Measurements from ENCODE around the gene LRMDA. TPM values are rescaled to one million over a fixed set of nuclear protein-coding genes. Genes with fewer than 3 reads are reported as not detected.

LRMDA gene
- total RNA-seq, 4 donors from 2014 or later = 0.76 to 6.4 (median 1.3) TPM

DNA sequence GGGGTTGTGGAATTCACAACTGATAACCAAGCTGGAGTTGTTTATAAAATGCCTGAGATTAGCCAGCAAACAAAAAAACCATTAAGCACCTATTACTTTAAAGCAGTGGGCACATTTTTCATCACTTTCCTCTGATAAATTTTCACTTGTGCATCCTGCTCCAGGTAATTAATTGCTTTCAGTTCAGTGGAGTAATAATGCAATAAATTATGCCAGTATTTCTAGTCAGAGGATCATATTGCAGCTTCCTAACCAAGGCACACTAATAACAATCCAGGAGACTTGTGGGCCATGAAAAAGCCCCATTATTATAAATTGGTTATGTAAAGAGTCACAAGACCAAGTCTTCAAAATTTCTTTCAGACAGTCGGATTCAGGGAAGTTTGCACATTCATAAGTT lies 193.2 kb downstream of the LRMDA start:
- intact Hi-C loops (cut with DNase I; ENCODE audit: low total_unique reads) = no loop called here
- TF ChIP-seq, protein P1, sequence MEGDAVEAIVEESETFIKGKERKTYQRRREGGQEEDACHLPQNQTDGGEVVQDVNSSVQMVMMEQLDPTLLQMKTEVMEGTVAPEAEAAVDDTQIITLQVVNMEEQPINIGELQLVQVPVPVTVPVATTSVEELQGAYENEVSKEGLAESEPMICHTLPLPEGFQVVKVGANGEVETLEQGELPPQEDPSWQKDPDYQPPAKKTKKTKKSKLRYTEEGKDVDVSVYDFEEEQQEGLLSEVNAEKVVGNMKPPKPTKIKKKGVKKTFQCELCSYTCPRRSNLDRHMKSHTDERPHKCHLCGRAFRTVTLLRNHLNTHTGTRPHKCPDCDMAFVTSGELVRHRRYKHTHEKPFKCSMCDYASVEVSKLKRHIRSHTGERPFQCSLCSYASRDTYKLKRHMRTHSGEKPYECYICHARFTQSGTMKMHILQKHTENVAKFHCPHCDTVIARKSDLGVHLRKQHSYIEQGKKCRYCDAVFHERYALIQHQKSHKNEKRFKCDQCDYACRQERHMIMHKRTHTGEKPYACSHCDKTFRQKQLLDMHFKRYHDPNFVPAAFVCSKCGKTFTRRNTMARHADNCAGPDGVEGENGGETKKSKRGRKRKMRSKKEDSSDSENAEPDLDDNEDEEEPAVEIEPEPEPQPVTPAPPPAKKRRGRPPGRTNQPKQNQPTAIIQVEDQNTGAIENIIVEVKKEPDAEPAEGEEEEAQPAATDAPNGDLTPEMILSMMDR (IDR thresholded peaks at IDR 0.05) = no peak
- no peak for TF ChIP-seq POLR2A (IDR thresholded peaks at IDR 0.05)
- WGBS, 2 donors = 69 to 73% methylated on average over 1 of the region's 1 CpG
- no peak overlapping the region for H3K4me3 ChIP-seq (ENCODE audit: low read depth, poor library complexity, severe bottlenecking)
- no peak for DNase-seq (ENCODE audit: low spot score in 2 of 2)

DNA sequence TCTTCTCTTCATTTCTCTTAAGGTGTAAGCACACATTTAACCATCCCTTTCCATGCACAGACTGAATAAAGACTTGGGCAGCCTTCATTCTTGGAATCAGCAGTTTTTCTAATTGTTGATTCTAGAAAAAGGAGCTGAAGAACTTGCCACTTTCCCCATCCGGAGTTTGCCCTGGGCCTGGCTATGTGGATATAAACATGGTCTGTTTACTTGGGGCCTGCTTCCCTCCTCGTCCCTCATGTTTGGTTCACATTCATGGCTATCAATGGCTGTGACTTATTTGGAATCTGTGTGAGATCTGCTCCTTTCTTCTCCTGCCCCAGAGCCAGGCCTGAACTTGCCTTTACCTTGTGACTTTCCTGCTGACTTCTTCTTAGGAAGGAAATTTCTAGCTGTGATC lies 199.3 kb downstream of the LRMDA start:
- intact Hi-C loops (cut with DNase I; ENCODE audit: low total_unique reads) = no loop called here
- TF ChIP-seq POLR2A (IDR thresholded peaks at IDR 0.05) = no peak
- TF ChIP-seq, protein P1 (IDR thresholded peaks at IDR 0.05) = no peak
- 82 to 90% methylated on average over 2 of the region's 2 CpGs for WGBS, 2 donors

DNA sequence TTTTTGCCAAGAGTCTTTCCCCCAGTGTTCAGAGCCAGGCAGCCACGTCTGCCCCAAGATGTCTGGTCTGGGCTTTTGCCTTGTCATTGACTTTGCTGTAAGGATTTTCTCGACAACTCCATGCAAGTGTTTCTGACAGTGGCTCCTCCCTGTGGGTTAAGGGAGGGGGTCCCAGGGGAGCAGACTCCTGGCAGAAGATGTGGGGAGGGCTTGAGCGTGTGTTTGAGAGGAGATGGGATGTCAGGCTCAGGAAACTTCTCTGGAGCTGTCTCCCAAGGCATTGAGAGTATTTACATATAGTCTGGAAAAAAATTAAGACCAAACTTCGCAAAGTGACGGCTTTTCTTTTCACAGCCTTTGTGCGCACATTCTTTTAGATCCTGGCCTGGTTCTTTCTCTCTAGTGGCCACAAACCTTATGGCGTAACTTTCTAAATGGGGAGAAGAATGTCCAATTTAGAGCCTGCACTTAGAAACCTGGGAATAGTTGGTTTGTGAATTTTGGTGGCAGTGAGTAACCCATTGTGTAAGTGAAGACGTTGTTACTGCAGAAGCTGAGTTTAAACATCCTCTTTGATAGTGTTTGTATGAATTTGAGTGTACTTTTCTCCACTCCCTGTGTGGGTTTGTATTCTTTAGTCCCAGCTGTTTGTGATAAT lies 201.5 kb downstream of the LRMDA start:
- no peak for DNase-seq (ENCODE audit: low spot score in 2 of 2)
- intact Hi-C loops (cut with DNase I; ENCODE audit: low total_unique reads) = no loop called here
- H3K4me3 ChIP-seq (ENCODE audit: low read depth, poor library complexity, severe bottlenecking) = no peak overlapping the region
- TF ChIP-seq POLR2A (IDR thresholded peaks at IDR 0.05) = no peak
- TF ChIP-seq, protein P1 (IDR thresholded peaks at IDR 0.05) = no peak
- 54 to 71% methylated on average over 8 of the region's 8 CpGs for WGBS, 2 donors

More for the DNA sequence above, 199.3 kb downstream of the LRMDA start:
- no peak overlapping the region for H3K4me3 ChIP-seq (ENCODE audit: low read depth, poor library complexity, severe bottlenecking)
- DNase-seq (ENCODE audit: low spot score in 2 of 2) = no peak

DNA sequence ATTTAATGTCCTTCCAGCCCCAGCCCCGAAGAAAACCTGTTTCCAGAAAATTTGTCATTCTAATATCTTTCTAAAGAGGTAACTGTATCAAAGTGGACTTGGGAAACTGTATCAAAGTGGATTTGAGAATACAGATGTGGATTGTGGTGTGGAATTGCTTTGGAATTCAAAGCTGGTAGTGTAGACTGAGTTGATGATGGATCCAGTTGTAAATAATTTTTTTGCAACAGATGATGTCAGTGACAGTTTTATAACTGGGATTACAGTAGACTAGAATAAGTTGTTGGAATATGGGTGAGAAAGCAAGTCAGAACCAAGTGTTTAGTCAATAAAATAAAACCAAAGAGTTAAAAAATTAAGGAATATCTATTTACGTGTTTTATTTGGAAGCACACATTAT lies 202.1 kb downstream of the LRMDA start:
- H3K4me3 ChIP-seq (ENCODE audit: low read depth, poor library complexity, severe bottlenecking) = no peak overlapping the region
- TF ChIP-seq, protein P1 (IDR thresholded peaks at IDR 0.05) = no peak
- no peak for TF ChIP-seq POLR2A (IDR thresholded peaks at IDR 0.05)
- 74 to 77% methylated on average over 2 of the region's 2 CpGs for WGBS, 2 donors
- intact Hi-C loops (cut with DNase I; ENCODE audit: low total_unique reads) = no loop called here
- DNase-seq (ENCODE audit: low spot score in 2 of 2) = no peak

DNA sequence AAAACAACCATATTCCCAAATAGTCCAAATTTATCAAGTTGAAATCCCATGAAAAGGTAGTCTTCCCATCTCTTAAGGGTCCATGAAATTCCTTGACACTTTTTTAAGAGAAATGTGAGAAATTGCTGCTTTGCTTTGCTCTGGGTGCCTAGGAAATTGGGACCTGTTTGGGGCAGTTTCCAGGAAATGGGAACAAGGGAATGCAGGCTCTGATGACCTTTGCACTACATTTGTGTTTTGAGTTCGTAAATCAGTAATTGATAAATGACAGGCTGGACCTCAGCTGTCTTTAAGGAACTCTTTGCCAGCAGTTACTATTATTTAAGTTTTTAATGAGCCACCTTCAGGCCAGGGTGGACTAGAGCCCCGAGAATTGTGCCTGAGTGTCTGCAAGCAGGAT lies 203.5 kb downstream of the LRMDA start:
- TF ChIP-seq, protein P1 (IDR thresholded peaks at IDR 0.05) = no peak
- no peak for TF ChIP-seq POLR2A (IDR thresholded peaks at IDR 0.05)
- DNase-seq (ENCODE audit: low spot score in 2 of 2) = no peak
- intact Hi-C loops (cut with DNase I; ENCODE audit: low total_unique reads) = no loop called here
- 86 to 87% methylated on average over 2 of the region's 2 CpGs for WGBS, 2 donors
- no peak overlapping the region for H3K4me3 ChIP-seq (ENCODE audit: low read depth, poor library complexity, severe bottlenecking)

DNA sequence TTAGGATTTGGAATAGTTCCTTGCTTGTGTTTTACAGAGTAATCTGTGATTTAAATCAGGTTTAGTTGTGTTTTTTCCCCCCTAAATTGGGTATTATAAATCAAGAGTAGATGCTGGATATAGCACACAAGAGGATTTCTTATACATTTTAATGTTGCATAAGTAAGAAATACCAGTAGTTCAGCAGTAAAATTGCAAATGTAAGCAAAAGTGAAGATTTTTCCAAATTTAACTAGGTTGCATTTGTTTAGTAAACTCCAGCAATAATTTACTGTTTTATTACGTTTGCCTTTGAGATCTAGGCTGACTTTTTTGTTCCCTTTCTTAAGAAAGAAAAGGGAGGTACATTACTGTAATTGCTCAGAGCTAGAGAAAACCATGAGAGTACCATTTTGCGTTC lies 207.3 kb downstream of the LRMDA start:
- no peak for DNase-seq (ENCODE audit: low spot score in 2 of 2)
- intact Hi-C loops (cut with DNase I; ENCODE audit: low total_unique reads) = no loop called here
- no peak overlapping the region for H3K4me3 ChIP-seq (ENCODE audit: low read depth, poor library complexity, severe bottlenecking)
- no peak for TF ChIP-seq POLR2A (IDR thresholded peaks at IDR 0.05)
- TF ChIP-seq, protein P1 (IDR thresholded peaks at IDR 0.05) = no peak
- 85 to 93% methylated on average over 2 of the region's 2 CpGs for WGBS, 2 donors
